DOHH2 (cell line): Measurements from ENCODE around the gene TMEM229A.
"Not testable (repeated sequence)": the region's sequence is repeated elsewhere in the genome, so short reads cannot be mapped to it uniquely, and the experiment has no call there.

ENCODE experiments used
- H3F3A ChIP-seq: fragments of 200-600 bp; sonication (generic), shearing (Covaris generic); 2 replicates; pipeline ENCODE4 v1.6.0; 2016; ENCODE audit warnings: antibody characterized with exemption, mild to moderate bottlenecking; ENCODE audit not compliant: control insufficient read depth, insufficient read depth
- H3K27ac ChIP-seq: fragments of 200-600 bp; sonication (generic); 2 replicates; pipeline ENCODE4 v1.5.1; 2014; ENCODE audit warnings: low read depth, mild to moderate bottlenecking, low read length, moderate library complexity
- H3K27me3 ChIP-seq: fragments of 200-600 bp; sonication (generic); 2 replicates; pipeline ENCODE4 v1.6.1; 2014; ENCODE audit warnings: mild to moderate bottlenecking, low read length, mixed read lengths; ENCODE audit not compliant: control insufficient read depth
- H3K36me3 ChIP-seq: fragments of 200-600 bp; sonication (generic); 2 replicates; pipeline ENCODE4 v1.6.1; 2014; ENCODE audit warnings: mild to moderate bottlenecking, low read length, moderate library complexity, mixed read lengths; ENCODE audit not compliant: control insufficient read depth
- H3K4me1 ChIP-seq: fragments of 200-600 bp; sonication (generic); 2 replicates; pipeline ENCODE4 v1.6.1; 2014; ENCODE audit warnings: mild to moderate bottlenecking, low read length, mixed read lengths; ENCODE audit not compliant: control insufficient read depth
- H3K4me2 ChIP-seq: fragments of 200-600 bp; sonication (generic); 2 replicates; pipeline ENCODE4 v1.6.0; 2014; ENCODE audit warnings: mild to moderate bottlenecking, low read length, moderate library complexity
- H3K4me3 ChIP-seq: fragments of 200-600 bp; sonication (generic); 2 replicates; pipeline ENCODE4 v1.5.1; 2014; ENCODE audit warnings: mild to moderate bottlenecking, low read length, mixed read lengths
- H3K79me2 ChIP-seq: fragments of 200-600 bp; sonication (generic); 2 replicates; pipeline ENCODE4 v1.6.1; 2014; ENCODE audit warnings: mild to moderate bottlenecking, low read length, mixed read lengths; ENCODE audit not compliant: control insufficient read depth
- H3K9me2 ChIP-seq: fragments of 200-600 bp; sonication (generic); replicated peaks from 2 replicates; pipeline ENCODE4 v1.6.1; 2014; ENCODE audit warnings: mild to moderate bottlenecking, low read length, mixed read lengths; ENCODE audit not compliant: control insufficient read depth
- H3K9me3 ChIP-seq: fragments of 200-600 bp; sonication (generic); 2 replicates; pipeline ENCODE4 v1.6.1; 2014; ENCODE audit warnings: antibody characterized with exemption, low read length, mixed read lengths; ENCODE audit not compliant: control insufficient read depth, insufficient read depth
- H4K20me1 ChIP-seq: fragments of 200-600 bp; sonication (generic); 2 replicates; pipeline ENCODE4 v1.6.0; 2014; ENCODE audit warnings: low read depth, mild to moderate bottlenecking, antibody characterized with exemption, low read length, moderate library complexity; ENCODE audit not compliant: control insufficient read depth, insufficient read depth
- CTCF ChIP-seq: fragments of 200-600 bp; sonication (generic); IDR thresholded peaks from one replicate; pipeline ENCODE4 v1.5.1; 2014; ENCODE audit warnings: antibody characterized with exemption, mild to moderate bottlenecking, low read depth, low read length; ENCODE audit not compliant: poor library complexity, severe bottlenecking
- EZH2phosphoT487 ChIP-seq: fragments of 200-600 bp; sonication (generic); IDR thresholded peaks from 2 replicates; pipeline ENCODE4 v1.6.1; 2017; ENCODE audit warnings: borderline replicate concordance, mild to moderate bottlenecking, antibody characterized with exemption, low read length, moderate library complexity, mixed read lengths

Gene TMEM229A

GRCh38 chr7:124051681-124052377, 19.0 kb upstream of the TMEM229A start:
- Histone ChIP-seq H3K4me1 (no peaks in the 10 kb centered on the region), H3F3A (no peaks in the 10 kb centered on the region), H3K27ac (no peak overlapping the region), H3K4me3 (no peak overlapping the region), H3K9me2 (no peaks in the 10 kb centered on the region), H3K4me2 (no peak overlapping the region), H3K79me2 (no peaks in the 10 kb centered on the region), H4K20me1 (no peaks in the 10 kb centered on the region), H3K36me3 (no peaks in the 10 kb centered on the region), H3K9me3 (no peaks in the 10 kb centered on the region), H3K27me3 (no peaks in the 10 kb centered on the region)
- TF ChIP-seq EZH2phosphoT487, result no peak
- TF ChIP-seq CTCF, result no peak

DNA sequence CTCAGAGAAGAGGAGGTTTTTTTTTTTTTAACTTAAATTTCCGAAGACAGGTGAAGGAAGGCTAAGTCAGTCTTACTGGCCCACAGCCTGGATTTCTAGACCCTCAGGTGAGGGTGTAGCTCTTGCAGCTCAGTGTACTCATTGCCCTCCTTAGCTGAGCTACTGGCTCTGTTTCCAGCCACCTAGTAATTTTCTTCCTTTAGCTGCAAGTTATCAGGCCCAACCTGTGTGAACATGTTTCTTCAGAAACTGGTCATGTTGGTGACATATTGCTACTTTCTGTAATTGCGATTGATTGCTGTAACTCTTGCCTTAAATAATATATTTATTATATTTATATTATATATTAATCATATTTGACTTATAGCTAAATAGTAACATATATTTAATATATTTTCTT, 10.0 kb upstream of the TMEM229A start:
- no peak for TF ChIP-seq EZH2phosphoT487
- TF ChIP-seq CTCF, result no peak
- H3F3A ChIP-seq, result no peaks in the 10 kb centered on the region
- no peaks in the 10 kb centered on the region for H4K20me1 ChIP-seq

DNA sequence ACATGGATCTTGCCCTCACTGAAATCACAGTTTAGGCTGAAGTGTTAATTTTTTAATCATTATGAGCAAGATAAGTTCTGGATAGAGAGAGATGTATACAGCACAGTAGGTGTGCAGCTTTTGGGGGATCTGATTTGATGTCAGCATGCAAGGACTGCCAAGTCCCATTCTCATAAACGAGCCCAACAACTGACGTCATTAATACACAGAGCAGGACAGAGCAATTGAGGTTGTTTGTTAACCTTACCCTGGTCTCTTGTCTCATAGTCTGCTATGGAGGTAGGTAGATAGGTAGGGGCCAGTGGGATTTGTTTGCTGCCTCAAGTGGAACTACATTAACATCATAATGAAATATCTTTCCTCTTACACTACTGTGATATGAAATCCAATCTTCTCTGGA, 8.6 kb upstream of the TMEM229A start:
- Histone ChIP-seq H3K9me3 (no peaks in the 10 kb centered on the region), H3K27me3 (no peaks in the 10 kb centered on the region), H3K36me3 (no peaks in the 10 kb centered on the region), H3K4me1 (no peaks in the 10 kb centered on the region), H3K4me2 (no peak overlapping the region), H3F3A (no peaks in the 10 kb centered on the region), H3K4me3 (no peak overlapping the region), H3K79me2 (no peaks in the 10 kb centered on the region), H3K9me2 (no peaks in the 10 kb centered on the region), H4K20me1 (no peaks in the 10 kb centered on the region), H3K27ac (no peak overlapping the region)
- no peak for TF ChIP-seq EZH2phosphoT487
- TF ChIP-seq CTCF, result no peak

More for the DNA sequence above, 10.0 kb upstream of the TMEM229A start:
- no peaks in the 10 kb centered on the region for H3K4me1 ChIP-seq
- no peak overlapping the region for H3K4me3 ChIP-seq
- H3K27me3 ChIP-seq, result no peaks in the 10 kb centered on the region
- H3K9me2 ChIP-seq, result no peaks in the 10 kb centered on the region
- H3K4me2 ChIP-seq, result no peak overlapping the region
- H3K9me3 ChIP-seq, result no peaks in the 10 kb centered on the region
- no peak overlapping the region for H3K27ac ChIP-seq
- no peaks in the 10 kb centered on the region for H3K79me2 ChIP-seq
- H3K36me3 ChIP-seq, result no peaks in the 10 kb centered on the region

GRCh38 chr7:124037902-124038301, 5.0 kb upstream of the TMEM229A start:
- not testable (repeated sequence) for H3K4me1 ChIP-seq, H3K4me3 ChIP-seq, H3K9me2 ChIP-seq, H3K27me3 ChIP-seq, H3K27ac ChIP-seq, H3K4me2 ChIP-seq, H3K9me3 ChIP-seq, H4K20me1 ChIP-seq, H3K79me2 ChIP-seq, H3K36me3 ChIP-seq, H3F3A ChIP-seq
